GM21367 (cell line): Measurements from ENCODE around the gene KRT75.

Experiments used
- ATAC-seq: cut with Tn5 transposase; IDR thresholded peaks from one replicate; pipeline ENCODE4 v1.9.1; 2021; ENCODE audit not compliant: unreplicated experiment

Gene KRT75

GRCh38 chr12:52394836-52395405 is 39.2 kb downstream of the KRT75 start:
- ATAC-seq: no peak

- ATAC-seq: no peak
These were observed 41.6 kb downstream of the KRT75 start for GRCh38 chr12:52392465-52393007.

DNA sequence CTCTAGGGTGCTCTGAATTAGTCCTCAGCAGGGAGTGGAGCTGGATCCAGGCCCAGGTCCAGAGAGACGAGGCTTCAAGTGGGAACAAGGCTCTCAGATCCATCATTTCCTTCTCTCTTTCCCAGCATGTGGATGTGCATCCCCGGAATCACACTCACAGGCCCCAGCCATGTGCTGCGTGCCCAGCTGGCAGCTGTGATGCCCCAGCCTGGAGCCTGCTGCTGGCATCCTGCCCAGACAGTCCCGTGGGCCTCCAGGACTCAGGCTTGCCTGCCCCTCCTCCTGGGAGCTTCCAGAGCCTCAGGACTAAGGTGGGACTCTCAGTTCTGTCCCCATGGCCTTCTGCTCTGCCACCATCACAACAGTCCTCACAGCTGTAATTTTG is 42.6 kb downstream of the KRT75 start:
- no peak for ATAC-seq

DNA sequence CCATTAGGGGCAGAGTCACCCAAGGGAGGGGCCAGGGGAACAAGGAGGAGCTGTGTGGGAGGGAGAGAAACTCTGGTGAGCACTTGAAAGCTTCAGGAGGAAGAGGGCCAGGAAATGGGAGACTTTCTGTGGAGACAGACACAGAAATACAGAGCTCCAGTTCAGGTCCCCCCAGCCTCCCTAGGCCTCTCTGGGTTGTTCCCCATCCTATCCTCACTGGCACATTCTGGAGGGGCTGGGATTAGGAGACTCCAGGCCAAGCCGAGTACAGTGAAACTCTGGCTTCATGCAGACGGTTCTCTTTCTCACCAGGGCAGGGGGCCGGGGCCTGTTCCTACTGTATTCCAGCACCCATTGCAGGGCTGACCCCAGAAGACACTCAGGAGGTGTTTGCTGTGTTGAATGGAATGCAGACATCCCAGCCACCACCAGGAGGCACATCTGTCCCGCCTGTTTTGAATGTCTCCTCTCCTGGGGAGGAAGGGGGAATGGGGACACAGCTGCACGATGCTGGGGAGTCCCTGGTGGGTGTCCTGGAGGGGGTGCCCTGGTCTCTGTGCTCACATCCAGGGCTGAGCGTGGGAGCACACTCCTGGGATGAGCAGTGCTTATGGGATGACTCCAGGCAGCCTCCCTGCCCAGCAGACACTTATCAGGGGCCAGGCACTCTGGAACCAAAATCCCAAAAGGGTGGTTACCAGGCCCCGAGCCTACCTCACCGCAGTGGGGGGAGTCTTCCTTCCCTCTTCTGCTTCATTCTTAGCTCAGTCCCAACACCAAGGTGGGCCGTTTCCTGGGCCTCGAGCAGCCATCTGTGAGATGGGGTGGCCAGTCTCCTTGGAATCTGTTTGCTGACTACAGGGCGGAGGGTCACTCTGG is 43.2 kb downstream of the KRT75 start:
- no peak for ATAC-seq

DNA sequence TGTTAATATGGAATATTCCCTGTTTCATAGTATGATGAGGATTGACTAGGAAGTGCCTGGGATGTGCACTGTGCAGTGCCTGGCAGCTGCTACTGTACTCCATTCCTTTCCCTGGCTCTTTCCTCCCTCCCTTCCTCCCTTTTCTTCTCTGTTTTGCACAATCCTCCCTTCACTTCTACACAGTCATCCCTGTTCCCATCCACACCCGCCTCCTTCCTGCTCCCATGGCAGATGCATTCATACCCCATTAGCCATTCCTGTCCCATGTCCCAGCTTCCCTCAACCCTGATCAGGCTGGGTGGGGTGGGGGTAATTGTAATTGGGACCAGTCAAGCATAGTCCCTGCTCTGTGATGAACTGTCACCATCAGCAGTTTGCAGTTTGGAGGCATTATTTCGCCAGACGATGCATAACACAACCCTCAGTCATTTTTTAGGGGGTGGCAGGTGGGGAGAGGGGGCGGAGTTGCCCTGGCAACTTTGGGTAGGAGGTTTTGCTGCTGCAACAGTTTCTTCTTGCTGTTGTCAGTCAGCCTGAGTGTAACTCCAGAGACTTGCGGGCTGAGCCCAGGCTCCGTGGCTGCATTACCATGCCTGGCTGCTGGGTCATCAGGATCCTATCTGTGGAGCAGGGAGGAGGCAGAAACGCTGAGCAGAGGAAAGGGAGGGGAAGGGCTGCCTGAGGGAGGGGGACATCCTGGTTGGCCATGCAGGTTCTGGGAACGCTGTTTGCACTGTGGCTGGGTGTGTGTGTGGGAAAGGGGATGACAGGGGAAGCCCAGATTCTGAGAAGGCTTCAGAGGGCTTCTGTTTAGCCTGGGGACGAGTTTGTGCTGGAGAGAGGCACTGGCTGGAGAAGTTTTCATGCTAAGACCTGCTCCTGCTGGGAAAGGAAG is 44.6 kb downstream of the KRT75 start:
- ATAC-seq: no peak

GRCh38 chr12:52387859-52388258 is 46.3 kb downstream of the KRT75 start:
- ATAC-seq: no peak

GRCh38 chr12:52385226-52385702 is 48.9 kb downstream of the KRT75 start, which contains the start of gene KRT84:
Gene KRT84 (minus strand): TSS chr12:52385652. CDS start chr12:52385585, 67 bp downstream.
- no peak for ATAC-seq

DNA sequence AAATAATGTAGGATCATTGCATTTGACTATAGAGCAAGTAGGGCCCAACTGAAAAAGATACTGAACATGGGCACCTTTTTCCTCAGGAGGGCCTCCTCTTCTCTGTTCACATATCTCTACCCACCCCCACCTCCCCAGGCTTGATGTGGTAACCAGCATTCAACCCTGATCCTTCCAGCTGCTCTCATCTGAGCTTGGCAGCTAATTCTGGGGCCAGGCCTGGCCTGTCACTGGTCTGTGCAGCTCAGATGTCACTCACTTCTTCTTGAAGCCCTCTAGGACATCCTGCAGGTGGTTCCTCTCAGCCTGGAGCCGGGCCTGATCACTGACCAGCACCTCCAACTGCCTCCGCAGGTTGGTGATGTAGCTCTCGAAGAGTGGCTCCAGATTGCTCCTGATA is 50.8 kb downstream of the KRT75 start:
- ATAC-seq: no peak

- ATAC-seq: no peak
These were observed 51.3 kb downstream of the KRT75 start for GRCh38 chr12:52382854-52383253.

- ATAC-seq: no peak
These were observed 53.0 kb downstream of the KRT75 start for GRCh38 chr12:52381206-52381605.

- ATAC-seq: no peak
These were observed 53.9 kb downstream of the KRT75 start for GRCh38 chr12:52380271-52380694.

- no peak for ATAC-seq
These were observed 54.6 kb downstream of the KRT75 start for GRCh38 chr12:52379536-52379935.

- ATAC-seq: no peak
These were observed 56.1 kb downstream of the KRT75 start for GRCh38 chr12:52378091-52378490.

- no peak for ATAC-seq
These were observed 56.9 kb downstream of the KRT75 start for GRCh38 chr12:52377266-52377665.
